Measurements from ENCODE around the gene GFOD1.

- no peak for TF ChIP-seq POLR2A (IDR thresholded peaks at IDR 0.05; ENCODE audit: low read depth, low read length)
- no peak for TF ChIP-seq POLR2AphosphoS5 (IDR thresholded peaks at IDR 0.05; ENCODE audit: low read depth, low read length)
Measured at GRCh38 chr6:13351271-13351670, 136.1 kb downstream of the GFOD1 start.

Data from GM12892 (cell line).